GM21717 (cell line): ENCODE data around the gene C1QTNF5.

Source experiments
- ATAC-seq: cut with Tn5 transposase; IDR thresholded peaks from one replicate; pipeline ENCODE4 v1.9.1; 2021; ENCODE audit warnings: mild to moderate bottlenecking, moderate library complexity; ENCODE audit not compliant: unreplicated experiment

The C1QTNF5 gene

DNA sequence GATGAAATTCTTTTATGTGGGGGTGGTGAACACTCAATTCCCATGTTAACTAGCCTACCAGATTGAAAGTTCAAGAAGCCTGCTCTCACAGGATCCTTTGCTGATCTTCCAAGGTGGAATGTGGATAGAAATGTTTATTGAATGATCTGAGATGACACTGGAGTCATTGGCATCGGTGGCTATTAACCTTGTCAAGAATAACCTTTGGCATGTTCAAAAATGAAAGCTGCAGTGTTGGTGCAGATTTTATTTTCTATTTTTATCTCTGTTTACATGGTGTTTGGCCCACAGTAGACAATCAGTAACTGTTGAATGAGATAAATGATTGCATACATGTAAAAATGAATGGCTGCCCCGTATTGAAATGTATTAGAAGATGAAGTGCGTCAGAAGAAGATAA is 42.7 kb downstream of the C1QTNF5 start:
- ATAC-seq = no peak

DNA sequence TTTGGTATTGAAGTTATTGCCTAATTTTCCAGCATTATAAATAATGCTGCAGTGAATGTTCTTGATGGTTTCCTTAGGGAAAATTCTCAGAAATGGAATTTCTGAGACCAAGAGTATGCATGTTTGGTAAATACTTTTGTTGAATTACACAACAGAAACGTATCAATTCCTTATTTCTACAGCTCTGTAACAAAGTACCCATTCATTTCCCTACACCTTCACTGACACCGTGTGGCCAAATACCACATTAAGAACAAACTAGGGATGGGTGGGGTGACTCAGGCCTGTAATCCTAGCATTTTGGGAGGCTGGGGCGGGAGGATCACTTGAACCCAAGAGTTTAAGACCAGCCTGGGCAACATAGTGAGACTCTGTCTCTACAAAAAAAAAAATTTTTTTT is 45.5 kb downstream of the C1QTNF5 start:
- no peak for ATAC-seq

DNA sequence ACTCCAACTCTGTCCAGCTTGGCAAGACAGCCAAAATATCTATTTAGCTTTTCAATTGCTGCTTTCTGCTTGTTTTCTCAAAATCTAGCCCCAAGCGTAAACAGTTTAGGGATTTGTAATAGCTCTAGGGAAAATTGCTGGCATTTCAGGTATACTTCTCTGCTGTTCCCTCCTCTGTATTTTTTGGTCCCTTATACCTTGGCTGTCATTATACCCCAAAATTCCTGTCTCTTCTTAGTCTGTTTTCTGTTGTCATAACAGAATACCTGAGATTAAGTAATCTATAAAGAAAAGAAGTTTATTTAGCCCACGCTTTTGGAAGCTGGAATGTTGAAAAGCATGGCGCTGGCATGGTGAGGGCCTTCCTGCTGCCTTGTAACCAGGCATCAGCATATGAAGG is 47.2 kb downstream of the C1QTNF5 start:
- ATAC-seq = no peak

DNA sequence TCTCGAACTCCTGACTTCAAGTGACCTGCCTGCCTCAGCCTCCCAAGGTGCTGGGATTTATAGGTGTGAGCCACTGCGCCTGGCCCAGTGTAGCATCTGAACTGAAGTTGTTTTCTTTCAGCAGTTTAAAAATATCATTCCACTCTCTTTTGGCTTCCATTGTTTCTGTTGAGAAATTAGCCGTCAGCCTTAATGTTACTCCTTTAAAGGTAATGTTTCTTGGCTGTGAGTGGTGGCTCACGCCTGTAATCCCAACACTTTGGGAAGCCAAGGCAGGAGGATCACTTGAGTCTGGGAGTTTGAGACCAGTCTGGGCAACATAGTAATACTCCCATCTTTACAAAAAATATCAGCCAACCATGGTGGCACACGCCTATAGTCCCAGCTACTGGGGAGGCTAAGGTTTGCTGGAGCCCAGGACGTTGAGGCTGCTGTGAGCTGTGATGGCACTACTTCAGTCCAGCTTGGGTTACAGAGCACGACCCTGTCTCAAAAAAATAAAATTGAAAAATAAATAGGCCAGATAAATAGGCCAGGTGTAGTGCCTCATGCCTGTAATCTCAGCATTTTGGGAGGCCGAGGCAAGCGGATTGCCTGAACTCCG is 49.7 kb downstream of the C1QTNF5 start:
- ATAC-seq = no peak
